ENCODE data around the gene ST3GAL2.

The ST3GAL2 gene

GRCh38 chr16:70437017-70437581 is 1.8 kb downstream of the ST3GAL2 start:
- no peak for DNase-seq

- no peak for DNase-seq
These were observed 4.2 kb downstream of the ST3GAL2 start for GRCh38 chr16:70434484-70435260.

GRCh38 chr16:70433458-70434103 is 5.3 kb downstream of the ST3GAL2 start:
- DNase-seq, result no peak

GRCh38 chr16:70432723-70433457 is 6.0 kb downstream of the ST3GAL2 start:
- DNase-seq, result no peak

- no peak for DNase-seq
These were observed 6.6 kb downstream of the ST3GAL2 start for GRCh38 chr16:70432356-70432722.

GRCh38 chr16:70430667-70431536 is 8.0 kb downstream of the ST3GAL2 start:
- peak; percentile 55 for DNase-seq

GRCh38 chr16:70429888-70430666 is 8.8 kb downstream of the ST3GAL2 start:
- DNase-seq, result no peak

- DNase-seq, result no peak
These were observed 10.5 kb downstream of the ST3GAL2 start for GRCh38 chr16:70428178-70428998.

- DNase-seq, result no peak
These were observed 11.1 kb downstream of the ST3GAL2 start for GRCh38 chr16:70427786-70428177.

GRCh38 chr16:70422543-70422942 is 16.4 kb downstream of the ST3GAL2 start:
- no peak for DNase-seq

GRCh38 chr16:70421473-70422311 is 17.2 kb downstream of the ST3GAL2 start:
- no peak for DNase-seq

- no peak for DNase-seq
These were observed 17.9 kb downstream of the ST3GAL2 start for GRCh38 chr16:70421014-70421413.

GRCh38 chr16:70419384-70420327 is 19.2 kb downstream of the ST3GAL2 start:
- no peak for DNase-seq

GRCh38 chr16:70418993-70419318 is 19.9 kb downstream of the ST3GAL2 start:
- no peak for DNase-seq

- no peak for DNase-seq
These were observed 20.5 kb downstream of the ST3GAL2 start for GRCh38 chr16:70418274-70418992.

- no peak for DNase-seq
These were observed 21.2 kb downstream of the ST3GAL2 start for GRCh38 chr16:70417661-70418060.

GRCh38 chr16:70416748-70417616 is 21.9 kb downstream of the ST3GAL2 start:
- no peak for DNase-seq
